RWPE1 (cell line): ENCODE measurements around the gene SLC16A9.
A peak's percentile ranks its signal among the peaks of the same experiment; 100 is the strongest.

Experiments
- CTCF ChIA-PET: fragments of 350-600 bp; sonication (Branson Sonifier 250); formaldehyde crosslinking; extraction: SDS; loops from one replicate; lab custom pipeline; 2021; lab: Yijun Ruan, JAX
- POLR2A ChIA-PET: fragments of 400-600 bp; formaldehyde crosslinking; extraction: SDS; loops from one replicate; lab custom pipeline; 2020; ENCODE audit warnings: antibody characterized with exemption; ENCODE audit not compliant: low non-redundant PET; lab: Yijun Ruan, JAX
- DNase-seq: peaks from one replicate; pipeline ENCODE4 v3.0.0; 2012; ENCODE audit warnings: low spot score
- H3K27ac ChIP-seq: fragments of 450-650 bp; 2 replicates; pipeline ENCODE4 v1.5.1; 2017
- TF ChIP-seq, protein P1 (sequence below): fragments of 450-650 bp; conservative IDR thresholded peaks from 2 replicates; pipeline ENCODE4 v1.5.1; 2017; ENCODE audit warnings: low read depth, mild to moderate bottlenecking

SLC16A9 gene

DNA sequence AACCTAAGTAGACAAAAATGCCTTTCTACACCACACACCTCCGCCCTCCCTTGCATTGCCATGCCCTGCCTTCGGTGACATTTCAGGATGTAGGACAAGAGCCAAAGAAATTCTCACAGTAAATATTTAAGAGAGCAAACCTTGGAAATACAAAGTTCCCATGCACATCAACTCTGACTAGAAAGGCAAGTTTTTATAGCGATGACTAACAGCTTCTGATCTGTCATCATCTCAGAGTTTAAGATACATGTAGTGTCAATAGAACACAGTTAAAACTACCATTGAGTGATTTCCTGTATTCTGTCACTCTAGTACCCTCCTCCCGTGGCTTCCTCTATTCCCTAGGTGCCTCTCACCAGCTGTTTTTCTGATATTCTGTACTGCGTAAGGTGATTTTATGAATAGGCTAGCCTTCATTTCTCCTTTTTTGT lies 20.7 kb downstream of the SLC16A9 start:
- CTCF ChIA-PET: interaction anchor here (0.9 kb wide), 1 partner anchor 11 kb away, joined by 6 read pairs; no protein-coding TSS in a partner anchor
- POLR2A ChIA-PET: no interaction called here
- peak; percentile 20 for DNase-seq

DNA sequence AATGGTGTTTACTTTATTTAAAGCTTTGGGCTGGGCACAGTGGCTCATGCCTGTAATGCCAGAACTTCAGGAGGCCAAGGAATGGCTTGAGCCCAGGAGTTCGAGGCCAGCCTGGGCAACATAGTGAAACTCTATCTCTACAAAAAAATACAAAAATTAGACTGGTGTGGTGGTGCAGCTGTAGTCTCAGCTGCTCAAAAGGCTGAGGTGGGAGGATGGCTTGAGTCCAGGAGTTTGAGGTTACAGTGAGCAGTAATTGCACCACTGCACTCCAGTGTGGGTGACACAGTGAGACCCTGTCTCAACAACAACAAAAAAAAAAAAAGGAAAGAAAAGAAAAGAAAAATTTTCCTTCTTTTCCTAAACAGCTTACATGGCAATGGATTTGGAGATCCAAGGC lies 22.0 kb downstream of the SLC16A9 start:
- H3K27ac ChIP-seq: no peak overlapping the region
- no peak for DNase-seq
- ChIA-PET POLR2A (no interaction called here), CTCF (interaction anchor here (0.6 kb wide), 1 partner anchor 219 kb away, joined by 3 read pairs; no protein-coding TSS in a partner anchor)
- TF ChIP-seq, protein P1, sequence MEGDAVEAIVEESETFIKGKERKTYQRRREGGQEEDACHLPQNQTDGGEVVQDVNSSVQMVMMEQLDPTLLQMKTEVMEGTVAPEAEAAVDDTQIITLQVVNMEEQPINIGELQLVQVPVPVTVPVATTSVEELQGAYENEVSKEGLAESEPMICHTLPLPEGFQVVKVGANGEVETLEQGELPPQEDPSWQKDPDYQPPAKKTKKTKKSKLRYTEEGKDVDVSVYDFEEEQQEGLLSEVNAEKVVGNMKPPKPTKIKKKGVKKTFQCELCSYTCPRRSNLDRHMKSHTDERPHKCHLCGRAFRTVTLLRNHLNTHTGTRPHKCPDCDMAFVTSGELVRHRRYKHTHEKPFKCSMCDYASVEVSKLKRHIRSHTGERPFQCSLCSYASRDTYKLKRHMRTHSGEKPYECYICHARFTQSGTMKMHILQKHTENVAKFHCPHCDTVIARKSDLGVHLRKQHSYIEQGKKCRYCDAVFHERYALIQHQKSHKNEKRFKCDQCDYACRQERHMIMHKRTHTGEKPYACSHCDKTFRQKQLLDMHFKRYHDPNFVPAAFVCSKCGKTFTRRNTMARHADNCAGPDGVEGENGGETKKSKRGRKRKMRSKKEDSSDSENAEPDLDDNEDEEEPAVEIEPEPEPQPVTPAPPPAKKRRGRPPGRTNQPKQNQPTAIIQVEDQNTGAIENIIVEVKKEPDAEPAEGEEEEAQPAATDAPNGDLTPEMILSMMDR: no peak

More for the DNA sequence above, 20.7 kb downstream of the SLC16A9 start:
- H3K27ac ChIP-seq: no peak overlapping the region
- TF ChIP-seq, protein P1: no peak

DNA sequence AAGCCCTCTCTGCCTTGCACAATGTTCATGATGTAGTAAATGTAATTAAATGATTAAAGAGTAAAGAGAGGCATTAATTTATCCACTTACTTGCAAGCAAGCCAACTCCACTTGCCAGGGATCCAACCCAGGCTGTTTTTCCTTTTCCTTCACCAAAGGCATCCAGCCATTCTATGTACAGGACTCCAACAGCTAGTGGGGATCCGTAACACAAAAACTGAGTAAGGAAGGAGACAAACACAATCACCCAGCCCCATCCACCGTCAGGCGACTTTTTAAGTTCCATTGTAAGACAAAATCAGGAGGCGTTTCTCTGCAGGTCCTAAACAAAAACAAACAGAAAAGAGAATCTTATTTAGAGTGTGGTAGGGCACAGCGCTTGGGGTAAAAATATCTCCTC lies 25.6 kb downstream of the SLC16A9 start:
- CTCF ChIA-PET: no interaction called here
- TF ChIP-seq, protein P1: no peak

DNA sequence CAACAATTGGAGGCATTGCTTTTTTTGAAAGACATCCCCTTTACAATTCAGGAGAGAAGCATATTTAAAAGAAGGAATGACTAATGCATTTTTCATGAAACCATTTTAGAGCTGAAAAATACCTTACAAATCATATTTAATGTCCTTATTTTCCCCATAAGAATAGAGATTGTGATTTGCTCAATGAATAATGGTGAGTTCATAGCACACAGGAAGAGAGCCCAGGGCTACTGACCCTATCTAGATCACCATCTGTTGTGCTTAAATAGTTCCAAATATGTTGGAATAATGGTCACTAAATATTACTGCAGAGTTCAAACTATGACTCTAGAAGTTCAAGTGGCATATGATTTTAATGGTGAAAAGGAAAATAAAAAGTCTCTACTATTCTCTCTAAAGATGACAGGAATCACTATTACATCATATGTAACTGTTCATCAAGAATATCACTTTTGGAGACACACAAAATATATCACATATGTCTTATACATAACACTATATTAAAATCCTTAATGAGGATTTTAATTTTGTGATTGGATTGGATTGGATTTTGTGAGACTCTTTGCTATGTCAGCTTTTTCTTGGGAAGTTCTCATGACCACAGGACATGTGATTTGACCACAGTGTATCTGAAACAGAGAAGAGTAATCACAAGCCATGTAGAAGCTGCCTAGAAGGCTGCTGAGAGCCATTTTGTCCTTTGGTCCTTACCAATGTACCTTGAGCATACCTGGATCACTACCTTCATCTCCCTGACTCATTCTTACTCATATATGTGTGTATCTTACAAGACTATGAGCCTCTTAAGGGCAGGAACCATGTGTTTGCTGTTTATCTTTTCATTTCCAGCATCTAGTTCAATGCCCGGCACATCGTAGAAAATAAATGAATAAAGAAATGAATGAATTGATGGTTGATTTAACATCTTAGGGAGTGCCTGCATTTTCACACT lies 26.4 kb downstream of the SLC16A9 start:
- ChIA-PET POLR2A (no interaction called here), CTCF (no interaction called here)
- peak; percentile 9 for DNase-seq
- TF ChIP-seq, protein P1: no peak
- H3K27ac ChIP-seq: no peak overlapping the region

More for the DNA sequence above, 25.6 kb downstream of the SLC16A9 start:
- H3K27ac ChIP-seq: no peak overlapping the region
- DNase-seq: no peak
- POLR2A ChIA-PET: no interaction called here

DNA sequence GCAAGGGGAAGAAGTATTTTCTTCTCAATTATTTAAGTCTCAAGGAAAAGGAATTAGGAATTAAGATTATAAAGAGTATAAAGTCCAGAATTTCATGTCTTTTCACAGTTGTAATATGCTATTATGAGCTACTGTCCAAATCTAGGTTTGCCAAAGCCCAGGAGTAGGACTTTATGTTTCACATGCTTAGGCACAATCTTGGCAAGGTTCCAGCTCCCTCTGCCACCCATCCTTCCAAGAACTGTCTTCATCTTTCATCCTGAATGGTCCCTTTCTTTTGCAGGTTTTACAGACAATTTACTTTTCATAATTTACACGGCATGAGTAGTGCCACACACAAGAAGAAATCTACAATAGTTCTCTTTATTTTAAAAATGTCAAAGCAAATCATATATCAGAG lies 29.5 kb downstream of the SLC16A9 start:
- POLR2A ChIA-PET: no interaction called here
- TF ChIP-seq, protein P1: no peak
- CTCF ChIA-PET: interaction anchor here (0.7 kb wide), 1 partner anchor 381 kb away, joined by 8 read pairs; no protein-coding TSS in a partner anchor

DNA sequence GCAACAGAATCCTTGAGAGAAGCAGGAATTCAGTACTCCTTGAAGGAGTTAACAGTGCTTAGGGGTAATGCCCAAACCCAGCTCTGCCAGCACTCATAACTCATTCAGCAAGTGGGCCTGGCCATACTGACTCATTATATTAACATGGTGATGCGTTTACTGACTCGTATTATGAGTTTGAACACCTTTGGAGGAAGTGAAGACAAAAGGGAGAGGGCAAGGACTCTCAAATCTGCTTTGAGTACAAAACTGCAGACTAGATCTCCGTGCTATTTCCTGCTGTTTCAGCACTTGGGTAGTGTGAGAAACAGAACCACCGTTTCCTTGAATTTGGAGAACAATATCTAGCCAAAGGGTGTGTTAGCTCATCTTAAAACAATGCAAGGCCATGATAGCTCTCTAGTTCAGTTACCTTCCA lies 30.8 kb downstream of the SLC16A9 start:
- DNase-seq: peak; percentile 56
- TF ChIP-seq, protein P1: no peak
- H3K27ac ChIP-seq: peak overlapping the region; percentile 70
- POLR2A ChIA-PET: no interaction called here
- CTCF ChIA-PET: no interaction called here

More for the DNA sequence above, 29.5 kb downstream of the SLC16A9 start:
- H3K27ac ChIP-seq: no peak overlapping the region
- DNase-seq: no peak
